DND-41 (cell line): ENCODE data around the gene PLP1.

Experiments used
- EZH2 ChIP-seq: IDR thresholded peaks from 3 replicates; pipeline ENCODE4 v1.6.1; 2012; ENCODE audit warnings: borderline replicate concordance, low read depth, mild to moderate bottlenecking, moderate library complexity, low read length, inconsistent platforms; ENCODE audit not compliant: severe bottlenecking
- TF ChIP-seq, protein P1 (sequence below): IDR thresholded peaks from 2 replicates; pipeline ENCODE4 v1.5.1; 2012; ENCODE audit warnings: borderline replicate concordance, low read length, moderate library complexity, mild to moderate bottlenecking; ENCODE audit not compliant: poor library complexity, severe bottlenecking; ENCODE audit errors: extremely low read depth

DNA sequence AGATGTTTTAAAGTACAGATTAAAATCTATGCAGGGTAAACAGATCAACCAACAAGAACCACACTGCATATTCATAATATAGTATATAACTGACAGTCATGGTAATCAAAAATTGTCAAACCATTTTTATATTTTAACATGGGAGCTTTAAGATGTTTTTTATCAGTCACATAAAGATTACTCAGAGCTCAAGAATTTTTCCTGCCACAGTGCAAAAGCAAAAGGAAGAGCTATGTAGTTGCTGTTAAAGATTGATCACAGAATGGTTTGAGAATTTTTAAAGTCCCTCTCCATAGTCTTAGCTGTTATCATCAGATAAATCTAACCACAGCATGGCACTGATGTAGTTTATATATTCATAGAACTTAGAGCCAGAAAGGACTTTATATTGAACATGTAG, 47.0 kb downstream of the PLP1 start:
- TF ChIP-seq, protein P1, sequence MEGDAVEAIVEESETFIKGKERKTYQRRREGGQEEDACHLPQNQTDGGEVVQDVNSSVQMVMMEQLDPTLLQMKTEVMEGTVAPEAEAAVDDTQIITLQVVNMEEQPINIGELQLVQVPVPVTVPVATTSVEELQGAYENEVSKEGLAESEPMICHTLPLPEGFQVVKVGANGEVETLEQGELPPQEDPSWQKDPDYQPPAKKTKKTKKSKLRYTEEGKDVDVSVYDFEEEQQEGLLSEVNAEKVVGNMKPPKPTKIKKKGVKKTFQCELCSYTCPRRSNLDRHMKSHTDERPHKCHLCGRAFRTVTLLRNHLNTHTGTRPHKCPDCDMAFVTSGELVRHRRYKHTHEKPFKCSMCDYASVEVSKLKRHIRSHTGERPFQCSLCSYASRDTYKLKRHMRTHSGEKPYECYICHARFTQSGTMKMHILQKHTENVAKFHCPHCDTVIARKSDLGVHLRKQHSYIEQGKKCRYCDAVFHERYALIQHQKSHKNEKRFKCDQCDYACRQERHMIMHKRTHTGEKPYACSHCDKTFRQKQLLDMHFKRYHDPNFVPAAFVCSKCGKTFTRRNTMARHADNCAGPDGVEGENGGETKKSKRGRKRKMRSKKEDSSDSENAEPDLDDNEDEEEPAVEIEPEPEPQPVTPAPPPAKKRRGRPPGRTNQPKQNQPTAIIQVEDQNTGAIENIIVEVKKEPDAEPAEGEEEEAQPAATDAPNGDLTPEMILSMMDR: no peak
- TF ChIP-seq EZH2: no peak
